GM18951 (cell line): ENCODE results near the gene ULK2.

ENCODE experiments used
- POLR2A ChIP-seq: IDR thresholded peaks from 4 replicates; pipeline ENCODE4 v1.6.1; 2011; ENCODE audit warnings: mild to moderate bottlenecking; ENCODE audit not compliant: insufficient read length, insufficient read depth; ENCODE audit errors: extremely low read depth
- in situ Hi-C: fragments of 300-500 bp; cut with MboI; formaldehyde crosslinking; loops from one replicate; pipeline ENCODE4 v1.12.0; 2022; ENCODE audit warnings: low sequenced_read_pairs, mixed read lengths, inconsistent platforms; ENCODE audit not compliant: unreplicated experiment

Gene ULK2

GRCh38 chr17:19805006-19805405 lies 62.7 kb downstream of the ULK2 start:
- in situ Hi-C loops, result no loop called here

GRCh38 chr17:19800571-19800970 lies 67.2 kb downstream of the ULK2 start:
- in situ Hi-C loops, result no loop called here
- no peak for TF ChIP-seq POLR2A

More at GRCh38 chr17:19805006-19805405, 62.7 kb downstream of the ULK2 start:
- no peak for TF ChIP-seq POLR2A

DNA sequence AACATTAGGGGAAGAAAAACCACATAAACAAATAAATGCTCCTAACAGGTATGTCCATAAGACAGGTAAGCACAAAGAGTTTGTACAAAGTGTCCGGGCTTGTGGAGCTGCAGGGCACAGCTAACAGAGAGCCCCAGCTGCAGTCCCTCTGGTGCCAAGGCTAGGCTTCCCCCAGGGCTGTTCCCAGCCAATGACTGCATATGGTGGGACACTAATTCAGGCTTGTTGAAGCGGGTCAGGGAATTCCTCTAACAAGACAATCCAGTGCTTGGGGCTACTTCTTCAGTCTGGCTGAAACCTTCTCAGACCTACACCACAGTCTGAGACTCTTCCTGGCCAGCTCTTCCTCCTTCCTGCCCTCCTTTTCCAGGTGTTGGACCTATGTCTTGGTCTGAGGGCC lies 67.9 kb downstream of the ULK2 start:
- in situ Hi-C loops, result no loop called here
- no peak for TF ChIP-seq POLR2A

DNA sequence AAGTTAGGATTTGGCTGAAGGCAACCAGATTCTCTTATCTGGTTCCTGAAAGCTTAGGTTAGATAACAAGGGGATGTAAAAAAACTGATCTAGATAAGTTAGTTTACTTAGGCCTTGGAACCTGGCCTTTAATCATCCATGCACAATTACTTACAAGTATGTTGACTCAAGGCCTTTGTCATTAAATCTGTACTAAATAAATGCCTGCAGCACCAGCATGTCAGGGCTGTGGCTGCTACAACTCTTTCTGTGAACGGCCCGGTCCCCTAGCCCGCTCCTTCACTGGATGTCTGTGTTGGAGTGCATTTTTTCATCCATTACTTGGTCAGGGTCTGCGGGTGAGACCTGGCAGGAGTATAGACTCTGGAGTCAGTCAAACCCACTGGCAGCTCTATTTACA lies 71.3 kb downstream of the ULK2 start:
- in situ Hi-C loops, result no loop called here
- no peak for TF ChIP-seq POLR2A

DNA sequence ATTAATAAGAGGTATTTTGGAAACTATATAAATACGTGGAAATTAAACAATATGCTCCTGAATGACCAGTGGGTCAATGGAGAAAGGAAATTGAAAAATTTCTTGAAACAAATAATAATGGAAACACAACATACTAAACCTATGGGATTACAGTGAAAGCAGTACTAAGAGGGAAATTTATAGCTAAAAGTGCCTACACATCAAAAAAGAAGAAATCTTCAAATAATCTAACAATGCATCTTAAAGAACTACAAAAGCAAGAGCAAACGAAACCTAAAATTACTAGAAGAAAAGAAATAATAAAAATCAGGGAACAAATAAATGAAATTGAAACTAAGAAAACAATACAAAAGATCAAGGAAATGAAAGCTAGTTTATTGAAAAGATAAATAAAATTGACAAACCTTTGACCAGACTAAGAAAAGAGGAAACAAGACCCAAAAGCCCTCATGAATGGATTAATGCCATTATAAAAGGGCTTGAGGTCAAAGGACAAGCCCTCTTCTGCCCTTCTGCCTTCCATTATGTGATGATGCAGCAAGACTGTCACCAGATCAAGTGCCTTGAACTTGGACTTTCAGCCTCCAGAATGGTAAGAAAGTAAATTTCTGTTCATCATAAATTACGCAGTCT lies 75.7 kb downstream of the ULK2 start:
- no peak for TF ChIP-seq POLR2A
- in situ Hi-C loops, result no loop called here

- in situ Hi-C loops, result no loop called here
- no peak for TF ChIP-seq POLR2A
Observed at GRCh38 chr17:19787733-19788357, 79.9 kb downstream of the ULK2 start.

DNA sequence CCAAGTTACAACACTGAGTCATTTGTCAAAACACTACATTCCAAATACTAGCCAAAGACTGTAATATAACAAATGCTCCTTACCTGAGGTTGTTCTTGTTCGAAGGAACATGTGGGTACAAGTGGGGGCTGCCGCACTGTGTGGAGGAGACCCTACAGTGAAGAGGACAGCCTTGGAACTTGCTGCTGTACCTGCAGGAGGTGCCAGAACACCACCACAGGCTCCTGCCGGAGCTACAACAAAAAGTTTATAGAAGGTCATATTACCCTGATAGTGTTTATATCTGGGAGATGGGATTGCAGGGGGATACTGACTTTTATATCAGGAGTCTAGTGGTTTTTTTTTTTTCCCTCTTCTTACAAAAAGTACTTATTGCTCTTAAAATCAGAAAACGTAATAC lies 81.9 kb downstream of the ULK2 start:
- in situ Hi-C loops, result no loop called here
- no peak for TF ChIP-seq POLR2A

GRCh38 chr17:19781488-19782458 lies 86.0 kb downstream of the ULK2 start:
- TF ChIP-seq POLR2A, result no peak
- in situ Hi-C loops, result no loop called here

- in situ Hi-C loops, result no loop called here
- no peak for TF ChIP-seq POLR2A
Observed at GRCh38 chr17:19780846-19781245, 86.9 kb downstream of the ULK2 start.

DNA sequence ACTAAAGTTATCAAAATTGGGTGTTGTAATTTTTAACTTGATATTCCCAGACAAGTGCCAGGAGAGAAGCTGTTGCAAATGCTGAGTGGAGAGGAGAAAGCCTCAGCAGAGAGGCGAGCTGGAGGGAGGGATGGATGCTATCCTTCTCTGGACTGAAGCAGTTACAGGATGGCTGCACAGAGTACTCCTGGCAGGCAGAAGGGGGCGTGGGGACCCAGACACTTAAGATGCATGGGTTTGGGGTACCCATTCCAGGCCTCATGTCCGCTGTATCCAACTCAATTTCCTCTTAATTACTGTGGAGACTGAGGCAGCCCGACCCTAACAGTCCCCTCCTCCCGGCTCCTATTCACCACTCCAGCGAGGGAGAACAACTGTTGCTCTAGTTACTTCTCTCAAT lies 94.2 kb downstream of the ULK2 start:
- in situ Hi-C loops, result loop anchor here (25.0 kb wide), 1 partner anchor 411 kb away; the partner anchor contains the start of gene B9D1
- TF ChIP-seq POLR2A, result no peak

DNA sequence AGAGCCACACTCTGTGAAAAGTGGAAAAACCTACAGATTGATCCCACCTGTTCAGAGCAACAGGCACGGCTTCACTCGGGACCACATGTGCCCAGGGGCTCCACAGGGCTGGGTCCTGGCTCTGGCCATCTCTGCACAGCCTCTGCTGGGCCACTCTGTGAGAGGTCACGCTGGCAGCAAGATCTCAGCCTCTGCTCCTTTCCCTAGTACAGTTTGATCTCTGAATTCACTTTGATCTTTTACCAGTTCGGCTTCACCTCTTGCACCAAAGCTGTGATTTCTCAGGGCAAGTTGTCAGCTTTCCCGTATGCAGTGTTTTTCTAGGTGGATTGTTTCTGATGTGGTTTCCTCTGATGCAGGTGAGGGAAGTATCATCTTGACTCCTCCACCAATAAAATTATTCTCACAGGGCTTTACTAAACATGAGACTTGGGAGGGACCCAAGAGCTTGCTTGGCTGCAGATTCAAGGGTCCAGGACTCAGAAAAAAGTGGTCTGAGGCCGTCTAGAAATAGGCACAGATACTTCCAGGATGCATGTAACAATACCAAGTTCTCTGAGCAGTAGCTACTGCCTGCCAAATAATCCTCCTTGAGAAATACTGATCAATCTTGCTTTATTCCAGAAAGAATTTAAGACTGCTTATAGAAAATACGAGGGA lies 95.6 kb downstream of the ULK2 start:
- TF ChIP-seq POLR2A, result no peak
- in situ Hi-C loops, result loop anchor here (25.0 kb wide), 1 partner anchor 410 kb away; the partner anchor contains the start of gene B9D1

GRCh38 chr17:19770985-19771735 lies 96.6 kb downstream of the ULK2 start:
- in situ Hi-C loops, result loop anchor here (25.0 kb wide), 1 partner anchor 409 kb away; the partner anchor contains the start of gene B9D1
- no peak for TF ChIP-seq POLR2A
